OCI-LY3 (cell line): Measurements from ENCODE around the gene PTGIS.

Source experiments
- H2AFZ ChIP-seq: fragments of 200-600, 300-600 bp; shearing (Covaris generic); 2 replicates; pipeline ENCODE4 v1.6.0; 2014; ENCODE audit warnings: antibody characterized with exemption, low read depth, low read length
- H3K27ac ChIP-seq: fragments of 200-600, 300-600 bp; sonication (generic); 2 replicates; pipeline ENCODE4 v1.5.1; 2014; ENCODE audit warnings: mild to moderate bottlenecking, low read length, moderate library complexity, mixed read lengths
- H3K27me3 ChIP-seq: fragments of 200-600, 300-600 bp; sonication (generic); 2 replicates; pipeline ENCODE4 v1.6.1; 2014; ENCODE audit warnings: low read depth, low read length, mixed read lengths
- H3K36me3 ChIP-seq: fragments of 200-600, 300-600 bp; sonication (generic); replicated peaks from 2 replicates; pipeline ENCODE3; 2014; ENCODE audit warnings: low read depth, low read length, mixed read lengths
- H3K4me1 ChIP-seq: fragments of 300-600, 200-600 bp; sonication (generic); 2 replicates; pipeline ENCODE4 v1.6.1; 2014; ENCODE audit warnings: low read length, mixed read lengths
- H3K4me2 ChIP-seq: fragments of 200-600, 300-600 bp; sonication (generic); 2 replicates; pipeline ENCODE4 v1.6.1; 2014; ENCODE audit warnings: low read length, mixed read lengths
- H3K4me3 ChIP-seq: fragments of 300-600, 200-600 bp; sonication (generic); 2 replicates; pipeline ENCODE4 v1.5.1; 2014; ENCODE audit warnings: antibody characterized with exemption, mild to moderate bottlenecking, low read length, moderate library complexity
- H3K79me2 ChIP-seq: fragments of 300-600, 200-600 bp; shearing (Covaris generic); 2 replicates; pipeline ENCODE4 v1.6.1; 2014; ENCODE audit warnings: mild to moderate bottlenecking, low read length, mixed read lengths
- H3K9ac ChIP-seq: fragments of 300-600, 200-600 bp; shearing (Covaris generic); 2 replicates; pipeline ENCODE4 v1.6.0; 2014; ENCODE audit warnings: mild to moderate bottlenecking, low read length, moderate library complexity
- H3K9me3 ChIP-seq: fragments of 200-600, 300-600 bp; shearing (Covaris generic); 2 replicates; pipeline ENCODE4 v1.6.1; 2014; ENCODE audit warnings: low read length, mixed read lengths; ENCODE audit not compliant: insufficient read depth
- H4K20me1 ChIP-seq: fragments of 200-600, 300-600 bp; sonication (generic); 2 replicates; pipeline ENCODE4 v1.6.1; 2016; ENCODE audit warnings: low read length, mixed read lengths; ENCODE audit not compliant: insufficient read depth
- CTCF ChIP-seq: fragments of 200-600, 300-600 bp; sonication (generic); IDR thresholded peaks from 2 replicates; pipeline ENCODE4 v1.5.1; 2014; ENCODE audit warnings: antibody characterized with exemption, low read length, low read depth
- EZH2phosphoT487 ChIP-seq: fragments of 200-600 bp; shearing (Covaris generic); IDR thresholded peaks from 2 replicates; pipeline ENCODE4 v1.6.1; 2018; ENCODE audit warnings: antibody characterized with exemption, mixed run types, low read depth

PTGIS gene

DNA sequence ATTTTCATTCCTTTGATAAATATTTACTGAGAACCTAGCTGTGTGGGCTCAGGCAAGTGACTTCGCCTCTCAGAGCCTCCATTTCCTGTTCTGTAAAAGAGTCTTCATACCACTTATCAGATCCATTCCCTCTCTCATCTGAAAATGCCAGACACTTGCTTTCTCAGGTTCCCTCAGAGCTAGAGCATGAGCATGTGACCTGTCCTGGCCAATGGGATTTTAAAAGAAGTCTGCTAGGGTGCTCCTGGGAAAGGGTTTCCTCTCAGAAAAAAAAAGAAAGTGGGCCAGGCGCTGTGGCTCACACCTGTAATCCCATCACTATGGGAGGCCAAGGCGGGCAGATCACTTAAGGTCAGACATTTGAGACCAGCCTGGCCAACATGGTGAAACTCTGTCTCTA lies 90.7 kb downstream of the PTGIS start:
- H3K27ac ChIP-seq: no peak overlapping the region
- peaks cover 42% of the 10 kb centered on the region for H3K27me3 ChIP-seq
- H3K4me2 ChIP-seq: no peak overlapping the region
- no peaks in the 10 kb centered on the region for H3K36me3 ChIP-seq
- no peak overlapping the region for H3K9ac ChIP-seq
- H3K79me2 ChIP-seq: no peaks in the 10 kb centered on the region
- TF ChIP-seq EZH2phosphoT487 (no peak), CTCF (no peak)
- no peak overlapping the region for H2AFZ ChIP-seq
- no peaks in the 10 kb centered on the region for H4K20me1 ChIP-seq
- H3K9me3 ChIP-seq: no peaks in the 10 kb centered on the region
- peaks cover 8% of the 10 kb centered on the region; the same call in 1 of the 2 replicates for H3K4me1 ChIP-seq
- H3K4me3 ChIP-seq: no peak overlapping the region

GRCh38 chr20:49476016-49476355 lies 92.0 kb downstream of the PTGIS start:
- H3K27me3 ChIP-seq: peaks cover 49% of the 10 kb centered on the region
- H3K79me2 ChIP-seq: no peaks in the 10 kb centered on the region
- H3K4me3 ChIP-seq: no peak overlapping the region
- no peak overlapping the region for H3K27ac ChIP-seq
- no peak for TF ChIP-seq CTCF
- TF ChIP-seq EZH2phosphoT487: no peak
- no peaks in the 10 kb centered on the region for H3K36me3 ChIP-seq
- no peak overlapping the region for H3K4me2 ChIP-seq
- H3K9me3 ChIP-seq: no peaks in the 10 kb centered on the region
- H3K4me1 ChIP-seq: peaks cover 8% of the 10 kb centered on the region; the same call in 1 of the 2 replicates
- no peak overlapping the region for H3K9ac ChIP-seq
- H4K20me1 ChIP-seq: no peaks in the 10 kb centered on the region
- H2AFZ ChIP-seq: no peak overlapping the region

DNA sequence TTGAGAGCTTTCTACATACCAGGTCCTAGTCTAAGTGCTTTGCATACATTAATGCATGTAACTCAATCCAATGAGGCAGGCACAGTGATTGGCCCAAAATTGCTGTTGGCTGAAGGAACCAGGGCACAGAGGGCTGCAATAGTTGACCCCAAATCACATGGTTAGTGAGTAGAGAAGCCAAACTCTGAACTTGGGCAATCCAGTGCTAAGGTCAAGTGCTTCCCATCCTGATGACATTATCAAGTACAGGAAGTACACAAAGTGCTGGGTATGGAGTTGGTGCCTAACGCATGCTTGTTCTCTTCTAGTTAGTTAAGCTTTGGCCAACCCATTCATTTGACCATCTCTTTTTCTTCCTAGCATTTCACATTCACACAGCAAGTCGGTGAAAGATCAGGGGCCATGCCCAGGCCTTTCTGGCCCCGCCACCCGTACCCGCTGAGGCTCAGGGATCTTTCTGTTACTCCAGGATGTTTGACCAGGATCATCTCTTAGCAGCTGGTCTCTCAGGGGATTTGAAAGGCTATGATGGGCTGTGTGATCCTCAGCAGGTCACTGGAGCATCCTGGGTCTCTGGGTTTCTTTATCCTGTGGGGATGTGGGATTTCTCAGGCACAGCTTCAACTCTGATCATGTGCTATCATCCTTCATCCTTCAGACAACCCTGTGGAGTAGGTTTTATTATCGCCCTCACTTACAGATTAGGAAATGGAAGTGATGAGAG lies 92.5 kb downstream of the PTGIS start:
- no peak overlapping the region for H3K4me3 ChIP-seq
- H3K79me2 ChIP-seq: no peaks in the 10 kb centered on the region
- no peak overlapping the region for H2AFZ ChIP-seq
- no peak overlapping the region for H3K9ac ChIP-seq
- peaks cover 8% of the 10 kb centered on the region; the same call in 1 of the 2 replicates for H3K4me1 ChIP-seq
- H3K4me2 ChIP-seq: no peak overlapping the region
- H4K20me1 ChIP-seq: no peaks in the 10 kb centered on the region
- no peaks in the 10 kb centered on the region for H3K36me3 ChIP-seq
- H3K27ac ChIP-seq: no peak overlapping the region
- H3K27me3 ChIP-seq: peaks cover 54% of the 10 kb centered on the region
- TF ChIP-seq CTCF (no peak), EZH2phosphoT487 (no peak)
- H3K9me3 ChIP-seq: no peaks in the 10 kb centered on the region

DNA sequence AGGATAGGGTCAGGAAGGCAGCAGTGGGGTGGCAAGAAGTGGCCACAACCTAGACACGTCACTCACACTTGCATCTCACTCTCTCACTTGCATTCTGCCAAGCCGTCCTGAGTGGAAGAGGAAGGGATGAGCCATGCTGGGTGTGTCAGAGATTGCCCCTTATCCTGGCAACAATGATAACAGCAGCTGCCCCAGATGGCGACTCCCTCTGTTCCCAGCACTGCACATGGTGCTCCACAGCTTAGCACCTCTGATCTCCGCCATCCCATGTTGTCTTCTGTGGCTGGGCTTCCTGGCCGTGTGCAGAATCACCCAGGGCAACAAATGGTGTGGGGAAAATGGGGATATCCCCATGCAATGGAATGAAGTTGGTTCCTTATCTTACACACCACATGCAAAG lies 96.5 kb downstream of the PTGIS start:
- H2AFZ ChIP-seq: no peak overlapping the region
- H3K9me3 ChIP-seq: no peaks in the 10 kb centered on the region
- H3K36me3 ChIP-seq: no peaks in the 10 kb centered on the region
- H3K4me2 ChIP-seq: no peak overlapping the region
- H3K4me1 ChIP-seq: peaks cover 8% of the 10 kb centered on the region; the same call in 1 of the 2 replicates
- H4K20me1 ChIP-seq: no peaks in the 10 kb centered on the region
- TF ChIP-seq EZH2phosphoT487 (no peak), CTCF (no peak)
- H3K79me2 ChIP-seq: no peaks in the 10 kb centered on the region
- peaks cover 62% of the 10 kb centered on the region for H3K27me3 ChIP-seq
- no peak overlapping the region for H3K27ac ChIP-seq
- H3K4me3 ChIP-seq: no peak overlapping the region
- no peak overlapping the region for H3K9ac ChIP-seq
